Measurements from ENCODE around the gene PREX1.

Gene PREX1

DNA sequence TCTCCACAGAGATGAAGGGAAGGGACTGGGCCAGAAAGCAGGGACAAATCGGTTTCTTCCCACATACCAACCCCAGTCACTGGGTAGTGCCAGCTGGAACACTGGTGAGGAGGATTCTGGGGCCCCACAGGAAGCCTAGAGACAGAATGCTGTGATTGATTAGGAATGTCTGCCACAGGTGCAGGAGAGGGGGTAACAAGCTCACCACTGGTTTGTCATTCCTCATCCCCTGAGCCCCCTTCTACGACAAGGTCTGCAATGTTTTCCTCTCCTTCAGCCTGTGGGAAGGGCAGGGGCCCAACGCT, 89.8 kb downstream of the PREX1 start:
- no peak for DNase-seq (ENCODE audit: low read depth in 1 of 2, low spot score in 1 of 2)

- no peak for DNase-seq (ENCODE audit: low read depth in 1 of 2, low spot score in 1 of 2)
These were observed 90.2 kb downstream of the PREX1 start for GRCh38 chr20:48737434-48738093.

GRCh38 chr20:48736636-48737035, 91.2 kb downstream of the PREX1 start:
- no peak for DNase-seq (ENCODE audit: low read depth in 1 of 2, low spot score in 1 of 2)

DNA sequence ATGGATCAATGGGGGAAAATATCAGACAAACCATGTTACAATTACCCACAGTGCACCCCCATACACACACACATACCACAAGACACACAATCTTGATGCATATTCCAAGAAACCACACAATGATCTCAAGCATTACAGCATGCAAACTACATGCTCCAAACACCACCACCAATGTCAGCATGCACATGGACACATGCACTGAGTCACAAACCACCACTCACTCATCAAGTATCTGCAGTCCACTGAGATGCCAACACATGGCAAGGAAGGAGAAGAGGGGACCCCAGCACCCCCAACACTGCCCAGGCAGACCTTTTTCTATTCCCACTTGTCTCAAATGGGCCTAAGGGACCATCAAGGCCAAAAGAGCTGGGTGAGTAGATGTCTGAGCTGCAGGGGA, 91.6 kb downstream of the PREX1 start:
- no peak for DNase-seq (ENCODE audit: low read depth in 1 of 2, low spot score in 1 of 2)

DNA sequence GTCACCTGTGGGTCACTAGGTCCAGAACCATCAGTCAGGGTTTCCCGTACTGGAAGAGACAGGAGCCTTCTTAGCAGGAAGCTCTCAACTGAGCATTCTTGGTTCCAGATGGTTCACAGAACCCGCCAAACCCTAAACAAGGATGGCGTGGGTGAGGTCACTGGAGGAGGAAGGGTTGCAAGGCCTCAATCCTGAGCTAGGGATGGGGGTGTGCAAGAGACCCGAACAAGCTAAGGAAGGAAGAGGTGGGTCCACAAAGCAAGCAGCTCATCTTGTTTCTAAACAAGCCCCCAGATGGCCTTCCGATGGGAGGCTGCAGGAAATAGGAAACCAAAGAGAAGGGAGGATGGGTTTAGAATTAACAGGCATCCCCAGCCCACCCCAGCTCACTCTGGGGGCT, 92.7 kb downstream of the PREX1 start:
- no peak for DNase-seq (ENCODE audit: low read depth in 1 of 2, low spot score in 1 of 2)

GRCh38 chr20:48734104-48734749, 93.6 kb downstream of the PREX1 start:
- DNase-seq (ENCODE audit: low read depth in 1 of 2, low spot score in 1 of 2), result no peak

- no peak for DNase-seq (ENCODE audit: low read depth in 1 of 2, low spot score in 1 of 2)
These were observed 94.5 kb downstream of the PREX1 start for GRCh38 chr20:48733296-48733790.

GRCh38 chr20:48732081-48732829, 95.5 kb downstream of the PREX1 start:
- DNase-seq (ENCODE audit: low read depth in 1 of 2, low spot score in 1 of 2), result no peak

GRCh38 chr20:48731536-48731935, 96.3 kb downstream of the PREX1 start:
- DNase-seq (ENCODE audit: low read depth in 1 of 2, low spot score in 1 of 2), result no peak

DNA sequence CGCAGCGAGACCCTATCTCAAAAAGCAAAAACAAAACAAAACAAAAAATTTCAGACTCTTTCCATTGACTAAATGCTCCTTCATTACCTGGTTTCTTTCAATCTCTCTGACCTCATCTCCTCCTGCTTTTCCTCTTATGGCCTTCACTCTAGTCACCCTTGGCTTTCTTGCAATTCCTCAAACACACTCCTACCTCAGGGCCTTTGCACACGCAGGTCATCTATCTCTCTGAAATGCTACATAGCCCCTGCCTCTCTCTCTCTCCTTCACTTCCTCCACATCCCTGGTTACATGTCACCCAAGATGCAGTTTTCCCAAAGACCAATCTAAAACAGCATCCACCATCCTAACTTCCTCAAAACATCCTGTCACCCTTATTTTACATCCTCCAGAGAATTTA, 96.8 kb downstream of the PREX1 start:
- no peak for DNase-seq (ENCODE audit: low read depth in 1 of 2, low spot score in 1 of 2)

- no peak for DNase-seq (ENCODE audit: low read depth in 1 of 2, low spot score in 1 of 2)
These were observed 98.3 kb downstream of the PREX1 start for GRCh38 chr20:48729538-48729937.

DNA sequence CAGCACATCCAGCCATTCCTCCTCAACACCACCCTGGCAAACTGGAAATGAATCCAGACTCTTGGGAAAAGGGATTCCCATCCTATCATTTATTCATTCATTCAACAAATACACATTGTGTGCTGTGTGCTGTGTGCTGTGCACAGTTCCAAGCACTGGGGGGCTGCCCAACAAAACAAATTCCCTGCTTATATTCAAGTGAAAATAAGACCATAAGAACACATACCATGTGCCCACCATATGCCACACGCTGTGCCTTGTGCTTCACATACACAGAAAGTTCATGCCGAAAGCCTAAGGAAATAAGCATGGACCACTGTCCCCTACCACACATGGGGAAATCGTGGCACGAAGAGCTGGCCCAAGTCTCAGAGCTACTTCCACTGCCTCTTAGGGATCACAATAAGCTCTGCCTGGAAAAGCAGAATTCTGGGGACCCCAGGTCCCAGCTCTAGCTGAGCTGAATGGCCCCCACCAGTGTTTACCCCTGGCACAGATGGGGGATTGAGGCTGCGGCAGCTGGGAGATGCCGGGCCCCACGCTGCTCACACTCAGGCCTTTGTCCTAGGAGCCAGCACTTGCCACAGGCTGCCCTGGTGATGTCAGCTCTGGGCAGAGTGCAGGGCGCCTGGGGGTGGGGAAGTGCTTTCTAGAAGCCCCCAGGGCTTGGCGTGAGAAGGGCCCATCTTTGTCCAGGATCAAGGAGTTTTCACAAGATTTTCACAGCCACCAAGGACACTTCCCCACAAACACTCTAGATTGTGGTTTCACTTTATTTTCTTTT, 99.6 kb downstream of the PREX1 start:
- no peak for DNase-seq (ENCODE audit: low read depth in 1 of 2, low spot score in 1 of 2)

- DNase-seq (ENCODE audit: low read depth in 1 of 2, low spot score in 1 of 2), result no peak
These were observed 100.6 kb downstream of the PREX1 start for GRCh38 chr20:48727226-48727625.

DNA sequence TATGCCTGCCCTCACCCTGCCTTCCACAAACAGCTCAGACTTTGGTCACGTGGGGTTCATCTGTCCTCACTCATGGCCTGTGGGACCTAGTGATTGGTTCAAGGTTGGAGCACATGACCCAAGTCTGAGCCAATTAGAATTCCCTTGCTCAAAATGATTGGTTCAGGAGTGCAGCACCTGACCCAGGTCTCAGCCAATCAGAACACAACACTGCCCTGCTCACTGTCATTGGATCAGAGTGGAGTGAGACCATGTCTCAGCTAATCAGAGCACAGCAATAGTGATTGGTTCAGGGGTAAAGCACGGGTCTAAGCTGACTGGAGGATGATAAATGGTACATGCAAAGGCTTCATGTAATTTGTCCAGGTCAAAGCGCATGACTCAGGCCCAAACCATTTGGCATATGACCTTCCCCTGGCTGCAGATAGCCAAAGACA, 102.2 kb downstream of the PREX1 start:
- no peak for DNase-seq (ENCODE audit: low read depth in 1 of 2, low spot score in 1 of 2)

- no peak for DNase-seq (ENCODE audit: low read depth in 1 of 2, low spot score in 1 of 2)
These were observed 102.8 kb downstream of the PREX1 start for GRCh38 chr20:48724891-48725554.

GRCh38 chr20:48724382-48724781, 103.4 kb downstream of the PREX1 start:
- DNase-seq (ENCODE audit: low read depth in 1 of 2, low spot score in 1 of 2), result no peak

DNA sequence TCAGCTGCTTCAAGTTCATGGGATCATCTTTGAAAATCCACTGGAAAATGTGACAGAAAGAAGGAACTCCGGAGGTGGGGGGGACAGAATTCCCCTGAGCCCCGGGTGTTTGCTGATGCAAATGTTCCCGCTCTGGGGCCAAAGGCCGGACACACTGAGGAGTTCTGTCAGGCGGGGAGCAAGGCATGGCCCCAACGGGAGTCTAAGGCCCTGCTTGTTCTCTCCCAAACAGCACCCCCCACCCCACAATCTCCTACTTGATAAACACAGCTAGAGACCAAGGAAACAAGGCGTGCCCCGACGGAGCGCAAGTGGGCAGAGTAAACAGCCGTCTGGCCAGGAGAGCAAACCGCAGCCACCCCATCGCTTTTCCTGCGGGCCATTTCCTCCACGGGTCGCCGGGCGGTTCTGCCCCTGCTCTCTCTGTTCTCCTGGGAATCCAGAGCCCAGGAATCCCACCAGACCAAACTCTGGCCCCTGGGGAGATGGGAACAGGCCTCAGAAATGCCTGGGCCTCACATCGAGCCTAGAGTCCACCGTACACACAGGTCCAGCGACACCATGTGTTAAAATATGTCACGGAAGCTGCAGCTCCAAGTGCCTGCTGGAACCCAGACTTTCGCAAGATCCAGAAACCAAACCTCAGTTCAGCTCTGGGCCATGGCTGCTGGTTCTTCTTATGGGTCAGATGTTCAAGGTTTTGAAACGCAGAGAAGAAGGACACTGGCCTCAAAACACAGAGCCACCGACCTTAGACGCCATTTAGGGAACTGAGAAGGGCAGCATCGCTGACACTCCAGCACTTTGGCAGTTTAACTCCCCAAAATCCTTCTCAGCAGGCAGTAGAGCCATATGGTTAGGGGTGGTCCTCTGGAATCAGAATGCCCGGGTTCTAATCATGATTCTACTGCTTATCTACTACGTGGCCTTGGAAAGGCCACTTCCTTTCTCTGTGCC, 104.2 kb downstream of the PREX1 start:
- DNase-seq (ENCODE audit: low read depth in 1 of 2, low spot score in 1 of 2), result no peak

DNA sequence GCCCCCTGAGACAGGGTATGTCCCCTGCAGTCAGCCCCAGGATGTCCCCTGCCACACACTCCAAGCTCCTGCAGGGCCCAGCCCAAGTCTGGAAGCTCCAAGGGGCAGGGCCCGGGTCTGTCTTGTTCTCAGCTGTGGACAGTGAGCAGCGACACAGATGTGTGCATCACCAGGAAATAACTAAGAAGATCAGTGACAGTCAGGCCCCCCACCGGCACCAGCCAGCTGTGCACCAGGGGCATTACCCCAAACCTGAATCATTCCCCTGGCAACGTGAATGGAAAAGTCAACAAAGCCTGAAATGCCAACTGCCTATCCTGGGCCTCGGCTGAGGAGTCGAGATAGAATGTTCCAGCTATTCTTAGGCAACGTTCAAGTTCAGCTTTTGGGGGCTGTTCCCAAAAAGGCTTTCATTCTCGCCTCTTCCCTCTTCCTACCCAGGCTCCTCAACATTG, 105.0 kb downstream of the PREX1 start:
- DNase-seq (ENCODE audit: low read depth in 1 of 2, low spot score in 1 of 2), result no peak

GRCh38 chr20:48722002-48722731, 105.6 kb downstream of the PREX1 start:
- DNase-seq (ENCODE audit: low read depth in 1 of 2, low spot score in 1 of 2), result no peak

Data from stimulated activated CD4-positive, alpha-beta T cell treated with anti-CD3 and anti-CD28 coated beads, Interleukin-15, amount 100 ng/mL, for 1 hour (primary cell).